ENCODE data around the gene DPF3.

The DPF3 gene

GRCh38 chr14:72708222-72708621 is 185.7 kb downstream of the DPF3 start:
- Histone ChIP-seq H3K4me2 (ENCODE audit: low read depth, low read length, poor library complexity, severe bottlenecking) (no peak overlapping the region), H3K79me2 (ENCODE audit: insufficient read depth, low read length) (no peaks in the 10 kb centered on the region), H3K36me3 (ENCODE audit: low read length) (no peaks in the 10 kb centered on the region), H3K9me2 (replicated peaks; ENCODE audit: insufficient read depth, low read length) (no peaks in the 10 kb centered on the region), H3K4me3 (ENCODE audit: insufficient read depth, low read length, poor library complexity, severe bottlenecking) (no peak overlapping the region), H3K9ac (ENCODE audit: low read length) (no peak overlapping the region), H3K9me3 (ENCODE audit: insufficient read depth, low read length) (no peaks in the 10 kb centered on the region), H2AFZ (ENCODE audit: low read depth, low read length, severe bottlenecking) (no peak overlapping the region), H3K27me3 (ENCODE audit: low read length) (no peaks in the 10 kb centered on the region), H4K20me1 (ENCODE audit: low read depth, low read length) (no peaks in the 10 kb centered on the region), H3K27ac (ENCODE audit: low read depth, low read length) (no peak overlapping the region), H3F3A (ENCODE audit: insufficient read depth) (no peaks in the 10 kb centered on the region)
- TF ChIP-seq CTCF (IDR thresholded peaks at IDR 0.05; ENCODE audit: insufficient read depth, low read length, poor library complexity, severe bottlenecking) (no peak), EZH2phosphoT487 (conservative IDR thresholded peaks at IDR 0.05; ENCODE audit: low read length) (no peak)

- Histone ChIP-seq H3K27ac (ENCODE audit: low read depth, low read length) (no peak overlapping the region), H3K9ac (ENCODE audit: low read length) (no peak overlapping the region), H3K9me3 (ENCODE audit: insufficient read depth, low read length) (no peaks in the 10 kb centered on the region), H3K4me3 (ENCODE audit: insufficient read depth, low read length, poor library complexity, severe bottlenecking) (no peak overlapping the region), H3K9me2 (replicated peaks; ENCODE audit: insufficient read depth, low read length) (no peaks in the 10 kb centered on the region), H3K4me2 (ENCODE audit: low read depth, low read length, poor library complexity, severe bottlenecking) (no peak overlapping the region), H3K27me3 (ENCODE audit: low read length) (no peaks in the 10 kb centered on the region), H3K79me2 (ENCODE audit: insufficient read depth, low read length) (no peaks in the 10 kb centered on the region), H4K20me1 (ENCODE audit: low read depth, low read length) (no peaks in the 10 kb centered on the region), H3K36me3 (ENCODE audit: low read length) (no peaks in the 10 kb centered on the region), H2AFZ (ENCODE audit: low read depth, low read length, severe bottlenecking) (no peak overlapping the region), H3F3A (ENCODE audit: insufficient read depth) (no peaks in the 10 kb centered on the region)
- TF ChIP-seq CTCF (IDR thresholded peaks at IDR 0.05; ENCODE audit: insufficient read depth, low read length, poor library complexity, severe bottlenecking), result no peak
- TF ChIP-seq EZH2phosphoT487 (conservative IDR thresholded peaks at IDR 0.05; ENCODE audit: low read length), result no peak
Measured at GRCh38 chr14:72706485-72706884, 187.4 kb downstream of the DPF3 start.

- H3K36me3 ChIP-seq (ENCODE audit: low read length), result no peaks in the 10 kb centered on the region
- no peaks in the 10 kb centered on the region for H3K27me3 ChIP-seq (ENCODE audit: low read length)
- H2AFZ ChIP-seq (ENCODE audit: low read depth, low read length, severe bottlenecking), result no peak overlapping the region
- no peaks in the 10 kb centered on the region for H3F3A ChIP-seq (ENCODE audit: insufficient read depth)
- no peak overlapping the region for H3K4me3 ChIP-seq (ENCODE audit: insufficient read depth, low read length, poor library complexity, severe bottlenecking)
- no peak overlapping the region for H3K27ac ChIP-seq (ENCODE audit: low read depth, low read length)
- H3K9ac ChIP-seq (ENCODE audit: low read length), result no peak overlapping the region
- no peak overlapping the region for H3K4me2 ChIP-seq (ENCODE audit: low read depth, low read length, poor library complexity, severe bottlenecking)
- no peaks in the 10 kb centered on the region for H4K20me1 ChIP-seq (ENCODE audit: low read depth, low read length)
- no peaks in the 10 kb centered on the region for H3K9me2 ChIP-seq (replicated peaks; ENCODE audit: insufficient read depth, low read length)
- no peaks in the 10 kb centered on the region for H3K79me2 ChIP-seq (ENCODE audit: insufficient read depth, low read length)
- TF ChIP-seq CTCF (IDR thresholded peaks at IDR 0.05; ENCODE audit: insufficient read depth, low read length, poor library complexity, severe bottlenecking) (no peak), EZH2phosphoT487 (conservative IDR thresholded peaks at IDR 0.05; ENCODE audit: low read length) (no peak)
- H3K9me3 ChIP-seq (ENCODE audit: insufficient read depth, low read length), result no peaks in the 10 kb centered on the region
Measured at GRCh38 chr14:72704502-72704901, 189.4 kb downstream of the DPF3 start.
